ENCODE data around the gene KRTAP3-3. TPM values are rescaled to one million over a fixed set of nuclear protein-coding genes. Genes with fewer than 3 reads are reported as not detected.

The KRTAP3-3 gene
- total RNA-seq, 1 experiment from 2014 or later: not detected

DNA sequence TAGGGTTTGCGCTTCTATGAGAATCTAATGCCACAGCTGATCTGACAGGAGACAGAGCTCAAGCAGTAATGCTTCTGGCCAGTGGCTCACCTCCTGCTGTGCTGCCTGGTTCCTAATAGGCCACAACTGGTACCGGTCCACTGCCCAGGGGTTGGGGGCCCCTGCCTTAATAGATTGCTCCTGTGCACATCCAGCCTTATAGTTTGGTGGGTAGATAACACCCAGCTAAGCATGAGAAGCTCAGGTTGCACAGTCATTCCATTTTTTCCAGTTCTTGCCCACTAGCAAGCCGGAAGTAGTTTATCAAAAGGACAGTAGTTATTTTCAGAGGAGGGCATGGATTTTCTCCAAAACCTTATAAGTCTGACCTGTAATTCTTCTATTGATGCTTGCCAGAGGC is 25.5 kb upstream of the KRTAP3-3 start:
- Mint-ChIP-seq H3K36me3 (no peaks in the 10 kb centered on the region), H3K4me1 (no peaks in the 10 kb centered on the region), H3K4me3 (no peak overlapping the region), H3K27ac (no peak overlapping the region), H3K27me3 (ENCODE audit: low read depth) (no peaks in the 10 kb centered on the region), H3K9me3 (peaks cover 13% of the 10 kb centered on the region)
- no peak for ATAC-seq
- TF ChIP-seq KAT7 (CRISPR knock-in tag; IDR thresholded peaks at IDR 0.05; ENCODE audit: borderline replicate concordance): no peak
- TF ChIP-seq, protein P1, sequence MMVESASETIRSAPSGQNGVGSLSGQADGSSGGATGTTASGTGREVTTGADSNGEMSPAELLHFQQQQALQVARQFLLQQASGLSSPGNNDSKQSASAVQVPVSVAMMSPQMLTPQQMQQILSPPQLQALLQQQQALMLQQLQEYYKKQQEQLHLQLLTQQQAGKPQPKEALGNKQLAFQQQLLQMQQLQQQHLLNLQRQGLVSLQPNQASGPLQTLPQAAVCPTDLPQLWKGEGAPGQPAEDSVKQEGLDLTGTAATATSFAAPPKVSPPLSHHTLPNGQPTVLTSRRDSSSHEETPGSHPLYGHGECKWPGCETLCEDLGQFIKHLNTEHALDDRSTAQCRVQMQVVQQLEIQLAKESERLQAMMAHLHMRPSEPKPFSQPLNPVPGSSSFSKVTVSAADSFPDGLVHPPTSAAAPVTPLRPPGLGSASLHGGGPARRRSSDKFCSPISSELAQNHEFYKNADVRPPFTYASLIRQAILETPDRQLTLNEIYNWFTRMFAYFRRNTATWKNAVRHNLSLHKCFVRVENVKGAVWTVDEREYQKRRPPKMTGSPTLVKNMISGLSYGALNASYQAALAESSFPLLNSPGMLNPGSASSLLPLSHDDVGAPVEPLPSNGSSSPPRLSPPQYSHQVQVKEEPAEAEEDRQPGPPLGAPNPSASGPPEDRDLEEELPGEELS (CRISPR knock-in tag; IDR thresholded peaks at IDR 0.05): no peak
- no peak for TF ChIP-seq ETV6 (CRISPR knock-in tag; IDR thresholded peaks at IDR 0.05)
- TF ChIP-seq NR3C1 (CRISPR knock-in tag; conservative IDR thresholded peaks at IDR 0.05; ENCODE audit: low read depth): no peak
- no peak for TF ChIP-seq TCF7 (CRISPR knock-in tag; IDR thresholded peaks at IDR 0.05; ENCODE audit: low read depth)
- TF ChIP-seq, protein P2, sequence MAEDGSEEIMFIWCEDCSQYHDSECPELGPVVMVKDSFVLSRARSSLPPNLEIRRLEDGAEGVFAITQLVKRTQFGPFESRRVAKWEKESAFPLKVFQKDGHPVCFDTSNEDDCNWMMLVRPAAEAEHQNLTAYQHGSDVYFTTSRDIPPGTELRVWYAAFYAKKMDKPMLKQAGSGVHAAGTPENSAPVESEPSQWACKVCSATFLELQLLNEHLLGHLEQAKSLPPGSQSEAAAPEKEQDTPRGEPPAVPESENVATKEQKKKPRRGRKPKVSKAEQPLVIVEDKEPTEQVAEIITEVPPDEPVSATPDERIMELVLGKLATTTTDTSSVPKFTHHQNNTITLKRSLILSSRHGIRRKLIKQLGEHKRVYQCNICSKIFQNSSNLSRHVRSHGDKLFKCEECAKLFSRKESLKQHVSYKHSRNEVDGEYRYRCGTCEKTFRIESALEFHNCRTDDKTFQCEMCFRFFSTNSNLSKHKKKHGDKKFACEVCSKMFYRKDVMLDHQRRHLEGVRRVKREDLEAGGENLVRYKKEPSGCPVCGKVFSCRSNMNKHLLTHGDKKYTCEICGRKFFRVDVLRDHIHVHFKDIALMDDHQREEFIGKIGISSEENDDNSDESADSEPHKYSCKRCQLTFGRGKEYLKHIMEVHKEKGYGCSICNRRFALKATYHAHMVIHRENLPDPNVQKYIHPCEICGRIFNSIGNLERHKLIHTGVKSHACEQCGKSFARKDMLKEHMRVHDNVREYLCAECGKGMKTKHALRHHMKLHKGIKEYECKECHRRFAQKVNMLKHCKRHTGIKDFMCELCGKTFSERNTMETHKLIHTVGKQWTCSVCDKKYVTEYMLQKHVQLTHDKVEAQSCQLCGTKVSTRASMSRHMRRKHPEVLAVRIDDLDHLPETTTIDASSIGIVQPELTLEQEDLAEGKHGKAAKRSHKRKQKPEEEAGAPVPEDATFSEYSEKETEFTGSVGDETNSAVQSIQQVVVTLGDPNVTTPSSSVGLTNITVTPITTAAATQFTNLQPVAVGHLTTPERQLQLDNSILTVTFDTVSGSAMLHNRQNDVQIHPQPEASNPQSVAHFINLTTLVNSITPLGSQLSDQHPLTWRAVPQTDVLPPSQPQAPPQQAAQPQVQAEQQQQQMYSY (CRISPR knock-in tag; IDR thresholded peaks at IDR 0.05): no peak
- TF ChIP-seq ELF4 (CRISPR knock-in tag; IDR thresholded peaks at IDR 0.05; ENCODE audit: low read depth): no peak
- TF ChIP-seq SMAD3 (CRISPR knock-in tag; IDR thresholded peaks at IDR 0.05; ENCODE audit: borderline replicate concordance): no peak
- no peak for TF ChIP-seq ESRRA (CRISPR knock-in tag; IDR thresholded peaks at IDR 0.05; ENCODE audit: borderline replicate concordance)
- no peak for TF ChIP-seq ZNF396 (CRISPR knock-in tag; IDR thresholded peaks at IDR 0.05; ENCODE audit: borderline replicate concordance)
- TF ChIP-seq, protein P3, sequence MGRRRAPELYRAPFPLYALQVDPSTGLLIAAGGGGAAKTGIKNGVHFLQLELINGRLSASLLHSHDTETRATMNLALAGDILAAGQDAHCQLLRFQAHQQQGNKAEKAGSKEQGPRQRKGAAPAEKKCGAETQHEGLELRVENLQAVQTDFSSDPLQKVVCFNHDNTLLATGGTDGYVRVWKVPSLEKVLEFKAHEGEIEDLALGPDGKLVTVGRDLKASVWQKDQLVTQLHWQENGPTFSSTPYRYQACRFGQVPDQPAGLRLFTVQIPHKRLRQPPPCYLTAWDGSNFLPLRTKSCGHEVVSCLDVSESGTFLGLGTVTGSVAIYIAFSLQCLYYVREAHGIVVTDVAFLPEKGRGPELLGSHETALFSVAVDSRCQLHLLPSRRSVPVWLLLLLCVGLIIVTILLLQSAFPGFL (CRISPR knock-in tag; IDR thresholded peaks at IDR 0.05; ENCODE audit: borderline replicate concordance): no peak
- no peak for TF ChIP-seq ZBTB21 (CRISPR knock-in tag; IDR thresholded peaks at IDR 0.05; ENCODE audit: borderline replicate concordance)
- no peak for TF ChIP-seq ZNF263 (CRISPR knock-in tag; IDR thresholded peaks at IDR 0.05; ENCODE audit: low read depth)
- no peak for TF ChIP-seq ZNF232 (CRISPR knock-in tag; IDR thresholded peaks at IDR 0.05)
- no peak for TF ChIP-seq SMAD4 (CRISPR knock-in tag; IDR thresholded peaks at IDR 0.05)
- TF ChIP-seq ZNF317 (CRISPR knock-in tag; IDR thresholded peaks at IDR 0.05; ENCODE audit: borderline replicate concordance, low read depth): no peak
- TF ChIP-seq ZNF416 (CRISPR knock-in tag; IDR thresholded peaks at IDR 0.05): no peak
- TF ChIP-seq, protein P4, sequence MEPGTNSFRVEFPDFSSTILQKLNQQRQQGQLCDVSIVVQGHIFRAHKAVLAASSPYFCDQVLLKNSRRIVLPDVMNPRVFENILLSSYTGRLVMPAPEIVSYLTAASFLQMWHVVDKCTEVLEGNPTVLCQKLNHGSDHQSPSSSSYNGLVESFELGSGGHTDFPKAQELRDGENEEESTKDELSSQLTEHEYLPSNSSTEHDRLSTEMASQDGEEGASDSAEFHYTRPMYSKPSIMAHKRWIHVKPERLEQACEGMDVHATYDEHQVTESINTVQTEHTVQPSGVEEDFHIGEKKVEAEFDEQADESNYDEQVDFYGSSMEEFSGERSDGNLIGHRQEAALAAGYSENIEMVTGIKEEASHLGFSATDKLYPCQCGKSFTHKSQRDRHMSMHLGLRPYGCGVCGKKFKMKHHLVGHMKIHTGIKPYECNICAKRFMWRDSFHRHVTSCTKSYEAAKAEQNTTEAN (CRISPR knock-in tag; IDR thresholded peaks at IDR 0.05): no peak
- TF ChIP-seq GABPB1 (CRISPR knock-in tag; IDR thresholded peaks at IDR 0.05): no peak
- POLR2A ChIA-PET: no interaction called here
- DNase-seq (ENCODE audit: low spot score): no peak
- CTCF ChIA-PET: no interaction called here

- ChIA-PET CTCF (interaction anchor here (1.0 kb wide), 1 partner anchor 644 kb away, joined by 3 read pairs; no protein-coding TSS in a partner anchor), POLR2A (no interaction called here)
- Mint-ChIP-seq H3K4me1 (no peaks in the 10 kb centered on the region), H3K4me3 (no peak overlapping the region), H3K27me3 (ENCODE audit: low read depth) (no peaks in the 10 kb centered on the region), H3K36me3 (no peaks in the 10 kb centered on the region), H3K9me3 (peaks cover 13% of the 10 kb centered on the region), H3K27ac (no peak overlapping the region)
- no peak for DNase-seq (ENCODE audit: low spot score)
- no peak for ATAC-seq
- TF ChIP-seq, protein P5, sequence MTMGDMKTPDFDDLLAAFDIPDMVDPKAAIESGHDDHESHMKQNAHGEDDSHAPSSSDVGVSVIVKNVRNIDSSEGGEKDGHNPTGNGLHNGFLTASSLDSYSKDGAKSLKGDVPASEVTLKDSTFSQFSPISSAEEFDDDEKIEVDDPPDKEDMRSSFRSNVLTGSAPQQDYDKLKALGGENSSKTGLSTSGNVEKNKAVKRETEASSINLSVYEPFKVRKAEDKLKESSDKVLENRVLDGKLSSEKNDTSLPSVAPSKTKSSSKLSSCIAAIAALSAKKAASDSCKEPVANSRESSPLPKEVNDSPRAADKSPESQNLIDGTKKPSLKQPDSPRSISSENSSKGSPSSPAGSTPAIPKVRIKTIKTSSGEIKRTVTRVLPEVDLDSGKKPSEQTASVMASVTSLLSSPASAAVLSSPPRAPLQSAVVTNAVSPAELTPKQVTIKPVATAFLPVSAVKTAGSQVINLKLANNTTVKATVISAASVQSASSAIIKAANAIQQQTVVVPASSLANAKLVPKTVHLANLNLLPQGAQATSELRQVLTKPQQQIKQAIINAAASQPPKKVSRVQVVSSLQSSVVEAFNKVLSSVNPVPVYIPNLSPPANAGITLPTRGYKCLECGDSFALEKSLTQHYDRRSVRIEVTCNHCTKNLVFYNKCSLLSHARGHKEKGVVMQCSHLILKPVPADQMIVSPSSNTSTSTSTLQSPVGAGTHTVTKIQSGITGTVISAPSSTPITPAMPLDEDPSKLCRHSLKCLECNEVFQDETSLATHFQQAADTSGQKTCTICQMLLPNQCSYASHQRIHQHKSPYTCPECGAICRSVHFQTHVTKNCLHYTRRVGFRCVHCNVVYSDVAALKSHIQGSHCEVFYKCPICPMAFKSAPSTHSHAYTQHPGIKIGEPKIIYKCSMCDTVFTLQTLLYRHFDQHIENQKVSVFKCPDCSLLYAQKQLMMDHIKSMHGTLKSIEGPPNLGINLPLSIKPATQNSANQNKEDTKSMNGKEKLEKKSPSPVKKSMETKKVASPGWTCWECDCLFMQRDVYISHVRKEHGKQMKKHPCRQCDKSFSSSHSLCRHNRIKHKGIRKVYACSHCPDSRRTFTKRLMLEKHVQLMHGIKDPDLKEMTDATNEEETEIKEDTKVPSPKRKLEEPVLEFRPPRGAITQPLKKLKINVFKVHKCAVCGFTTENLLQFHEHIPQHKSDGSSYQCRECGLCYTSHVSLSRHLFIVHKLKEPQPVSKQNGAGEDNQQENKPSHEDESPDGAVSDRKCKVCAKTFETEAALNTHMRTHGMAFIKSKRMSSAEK (CRISPR knock-in tag; IDR thresholded peaks at IDR 0.05; ENCODE audit: borderline replicate concordance): no peak
- no peak for TF ChIP-seq ETV6 (CRISPR knock-in tag; IDR thresholded peaks at IDR 0.05)
- TF ChIP-seq E2F5 (CRISPR knock-in tag; IDR thresholded peaks at IDR 0.05): no peak
- no peak for TF ChIP-seq ZNF263 (CRISPR knock-in tag; IDR thresholded peaks at IDR 0.05; ENCODE audit: low read depth)
Observed at GRCh38 chr17:41018541-41018940, 24.6 kb upstream of the KRTAP3-3 start.

Data from WTC11 (cell line).